ENCODE measurements around the gene KIAA0513. TPM values are rescaled to one million over a fixed set of nuclear protein-coding genes. Genes with fewer than 3 reads are reported as not detected.

The KIAA0513 gene
- total RNA-seq, 1 donor from 2014 or later = 16.3 TPM

DNA sequence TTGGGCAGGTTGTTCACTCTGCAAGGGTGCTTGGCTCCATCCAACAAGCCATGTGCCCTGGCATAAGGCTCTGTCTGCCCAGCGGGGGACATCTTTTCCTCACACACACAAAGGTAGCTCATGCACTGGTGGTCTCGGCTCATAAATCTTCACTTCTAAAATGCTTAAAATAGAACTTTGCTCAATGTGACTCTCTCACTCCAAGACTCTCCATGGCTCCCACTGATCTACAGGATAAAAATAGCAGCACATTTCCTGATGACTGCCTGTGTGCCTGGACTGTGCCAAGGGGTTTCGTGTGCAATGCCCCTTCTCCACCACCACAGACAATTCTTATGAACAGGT lies 99.8 kb downstream of the KIAA0513 start:
- H3K9me3 Mint-ChIP-seq (ENCODE audit: low read depth) = no peaks in the 10 kb centered on the region
- TF ChIP-seq, protein P1, sequence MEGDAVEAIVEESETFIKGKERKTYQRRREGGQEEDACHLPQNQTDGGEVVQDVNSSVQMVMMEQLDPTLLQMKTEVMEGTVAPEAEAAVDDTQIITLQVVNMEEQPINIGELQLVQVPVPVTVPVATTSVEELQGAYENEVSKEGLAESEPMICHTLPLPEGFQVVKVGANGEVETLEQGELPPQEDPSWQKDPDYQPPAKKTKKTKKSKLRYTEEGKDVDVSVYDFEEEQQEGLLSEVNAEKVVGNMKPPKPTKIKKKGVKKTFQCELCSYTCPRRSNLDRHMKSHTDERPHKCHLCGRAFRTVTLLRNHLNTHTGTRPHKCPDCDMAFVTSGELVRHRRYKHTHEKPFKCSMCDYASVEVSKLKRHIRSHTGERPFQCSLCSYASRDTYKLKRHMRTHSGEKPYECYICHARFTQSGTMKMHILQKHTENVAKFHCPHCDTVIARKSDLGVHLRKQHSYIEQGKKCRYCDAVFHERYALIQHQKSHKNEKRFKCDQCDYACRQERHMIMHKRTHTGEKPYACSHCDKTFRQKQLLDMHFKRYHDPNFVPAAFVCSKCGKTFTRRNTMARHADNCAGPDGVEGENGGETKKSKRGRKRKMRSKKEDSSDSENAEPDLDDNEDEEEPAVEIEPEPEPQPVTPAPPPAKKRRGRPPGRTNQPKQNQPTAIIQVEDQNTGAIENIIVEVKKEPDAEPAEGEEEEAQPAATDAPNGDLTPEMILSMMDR (IDR thresholded peaks at IDR 0.05; ENCODE audit: unreplicated experiment) = no peak
- peaks cover 20% of the 10 kb centered on the region for H3K27me3 Mint-ChIP-seq
- peaks cover 8% of the 10 kb centered on the region for H3K4me1 Mint-ChIP-seq (ENCODE audit: low read depth)
- no peak for DNase-seq (ENCODE audit: low spot score, unreplicated experiment)
- no peak overlapping the region for H3K4me3 Mint-ChIP-seq (ENCODE audit: low read depth)
- no peak overlapping the region for H3K27ac Mint-ChIP-seq
- H3K36me3 Mint-ChIP-seq (ENCODE audit: insufficient read depth) = no peaks in the 10 kb centered on the region

GRCh38 chr16:85128079-85128837 lies 100.7 kb downstream of the KIAA0513 start:
- Mint-ChIP-seq H3K27me3 (peaks cover 20% of the 10 kb centered on the region), H3K4me3 (ENCODE audit: low read depth) (no peak overlapping the region), H3K36me3 (ENCODE audit: insufficient read depth) (no peaks in the 10 kb centered on the region), H3K9me3 (ENCODE audit: low read depth) (no peaks in the 10 kb centered on the region), H3K4me1 (ENCODE audit: low read depth) (peaks cover 8% of the 10 kb centered on the region), H3K27ac (no peak overlapping the region)
- DNase-seq (ENCODE audit: low spot score, unreplicated experiment) = no peak
- TF ChIP-seq, protein P1 (IDR thresholded peaks at IDR 0.05; ENCODE audit: unreplicated experiment) = no peak

DNA sequence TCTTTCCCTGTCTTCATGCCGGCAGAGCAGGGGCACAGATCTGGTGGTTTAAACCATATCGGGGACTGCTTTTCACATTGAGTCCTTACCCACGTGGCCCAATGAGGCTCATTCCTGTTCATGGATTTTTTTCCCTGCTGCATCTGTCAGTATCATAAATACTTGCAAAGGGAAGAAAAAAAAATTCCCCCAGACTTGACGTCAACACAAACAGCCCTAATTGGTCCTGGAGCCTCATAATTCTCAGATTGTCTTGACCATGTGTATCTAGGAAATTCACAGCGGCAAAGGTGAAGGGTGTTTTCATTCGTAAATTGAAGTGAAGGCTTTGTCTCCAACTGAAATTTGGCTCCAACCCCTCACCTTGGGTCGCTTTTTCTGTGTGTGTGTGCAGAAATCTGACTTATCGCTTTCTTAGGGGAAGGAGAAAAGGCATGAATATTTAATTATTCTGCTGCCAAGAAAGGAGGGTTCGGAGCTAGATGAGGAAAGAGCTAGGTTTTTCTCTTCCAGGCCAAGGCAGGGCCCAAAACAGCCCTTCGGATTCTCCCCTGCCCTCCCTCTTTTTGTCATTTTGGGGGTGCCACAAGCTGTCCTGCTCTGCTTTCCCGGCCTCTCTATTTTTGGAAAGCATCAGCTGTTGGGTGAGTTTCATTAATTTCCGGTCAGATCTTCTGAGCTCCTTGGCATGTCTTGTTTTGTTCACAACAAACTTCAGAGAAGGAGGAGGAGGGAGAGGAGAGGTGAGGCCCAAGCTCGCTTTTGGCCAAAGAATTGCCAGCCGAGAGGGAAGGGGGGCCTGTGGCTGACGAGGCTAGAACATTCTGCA lies 102.5 kb downstream of the KIAA0513 start:
- TF ChIP-seq, protein P1 (IDR thresholded peaks at IDR 0.05; ENCODE audit: unreplicated experiment) = no peak
- Mint-ChIP-seq H3K27ac (no peak overlapping the region), H3K4me1 (ENCODE audit: low read depth) (peaks cover 8% of the 10 kb centered on the region), H3K27me3 (peaks cover 15% of the 10 kb centered on the region), H3K9me3 (ENCODE audit: low read depth) (no peaks in the 10 kb centered on the region), H3K36me3 (ENCODE audit: insufficient read depth) (no peaks in the 10 kb centered on the region), H3K4me3 (ENCODE audit: low read depth) (no peak overlapping the region)
- DNase-seq (ENCODE audit: low spot score, unreplicated experiment) = no peak

DNA sequence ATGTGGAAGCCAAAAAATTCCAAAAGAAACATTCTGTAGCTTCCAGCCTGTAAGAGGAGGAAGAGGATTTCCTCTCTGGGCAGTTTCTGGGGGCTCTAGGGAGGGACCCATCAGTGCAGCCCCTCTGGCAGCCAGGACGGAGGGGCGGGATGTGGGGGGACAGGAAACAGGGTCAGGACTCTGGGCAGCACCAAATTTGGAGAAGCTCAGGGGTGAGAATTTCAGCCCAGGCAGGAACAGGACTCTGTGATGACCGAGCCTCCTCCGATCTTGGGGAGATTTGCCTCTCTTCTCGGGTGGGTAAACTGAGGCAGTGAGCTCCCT lies 103.1 kb downstream of the KIAA0513 start:
- H3K27ac Mint-ChIP-seq = no peak overlapping the region
- H3K4me3 Mint-ChIP-seq (ENCODE audit: low read depth) = no peak overlapping the region
- TF ChIP-seq, protein P1 (IDR thresholded peaks at IDR 0.05; ENCODE audit: unreplicated experiment) = no peak
- no peaks in the 10 kb centered on the region for H3K36me3 Mint-ChIP-seq (ENCODE audit: insufficient read depth)
- peaks cover 13% of the 10 kb centered on the region for H3K27me3 Mint-ChIP-seq
- no peaks in the 10 kb centered on the region for H3K9me3 Mint-ChIP-seq (ENCODE audit: low read depth)
- H3K4me1 Mint-ChIP-seq (ENCODE audit: low read depth) = peaks cover 8% of the 10 kb centered on the region
- DNase-seq (ENCODE audit: low spot score, unreplicated experiment) = no peak

- Mint-ChIP-seq H3K36me3 (ENCODE audit: insufficient read depth) (no peaks in the 10 kb centered on the region), H3K9me3 (ENCODE audit: low read depth) (no peaks in the 10 kb centered on the region), H3K4me3 (ENCODE audit: low read depth) (no peak overlapping the region), H3K27me3 (peaks cover 7% of the 10 kb centered on the region), H3K4me1 (ENCODE audit: low read depth) (peaks cover 1% of the 10 kb centered on the region), H3K27ac (no peak overlapping the region)
- no peak for DNase-seq (ENCODE audit: low spot score, unreplicated experiment)
- TF ChIP-seq, protein P1 (IDR thresholded peaks at IDR 0.05; ENCODE audit: unreplicated experiment) = no peak
Measured at GRCh38 chr16:85132456-85133289, 105.1 kb downstream of the KIAA0513 start.

Measured in progenitor cell of endocrine pancreas (in vitro differentiated cells).